CD14-positive monocyte (primary cell): ENCODE measurements around the gene PRRG1. TPM values are rescaled to one million over a fixed set of nuclear protein-coding genes. Genes with fewer than 3 reads are reported as not detected.

Source experiments
- DNase-seq, 3 donors: peaks; one replicate each; pipeline ENCODE4 v3.0.0-alpha.2; 2011 to 2022
- H2AFZ ChIP-seq: 2 replicates; pipeline ENCODE4 v1.6.0; 2012; ENCODE audit warnings: mild to moderate bottlenecking, low read depth, low read length, inconsistent platforms; ENCODE audit not compliant: insufficient read depth, poor library complexity, severe bottlenecking
- H3K27ac ChIP-seq, 2 donors: 1 replicate in 1 of 2; 2 replicates in 1 of 2; pipeline ENCODE4 v1.5.1; 2012 to 2013; ENCODE audit warnings: low read length in 2 of 2, control low read depth in 1 of 2, inconsistent platforms in 1 of 2, low read depth in 1 of 2, mild to moderate bottlenecking in 1 of 2
- H3K27me3 ChIP-seq, 2 donors: one replicate each; pipeline versions ENCODE4 v1.6.0 to v1.6.1; 2011 to 2013; ENCODE audit warnings: low read length in 2 of 2; ENCODE audit not compliant: control insufficient read depth in 2 of 2, insufficient read depth in 2 of 2
- H3K36me3 ChIP-seq, 2 donors: replicated peaks in 1 of 2; 1 replicate in 1 of 2; 2 replicates in 1 of 2; pipeline versions ENCODE4 v1.5.1 to v1.6.1; 2012 to 2013; ENCODE audit warnings: low read length in 2 of 2, control low read depth in 1 of 2, inconsistent platforms in 1 of 2, mild to moderate bottlenecking in 1 of 2; ENCODE audit not compliant: insufficient read depth in 2 of 2, control insufficient read depth in 1 of 2
- H3K4me1 ChIP-seq, 2 donors: 1 replicate in 1 of 2; 2 replicates in 1 of 2; pipeline versions ENCODE4 v1.5.1 to v1.6.1; 2012 to 2013; ENCODE audit warnings: low read length in 2 of 2, control low read depth in 1 of 2, inconsistent platforms in 1 of 2, mild to moderate bottlenecking in 1 of 2, moderate library complexity in 1 of 2; ENCODE audit not compliant: insufficient read depth in 2 of 2, control insufficient read depth in 1 of 2
- H3K4me2 ChIP-seq: replicated peaks from 2 replicates; pipeline ENCODE3; 2012; ENCODE audit warnings: low read length, moderate library complexity, mild to moderate bottlenecking; ENCODE audit not compliant: poor library complexity, severe bottlenecking; ENCODE audit errors: extremely low read depth
- H3K4me3 ChIP-seq, 3 experiments: fragments of 200-600 bp in 1 of 3; sonication (generic) in 1 of 3; replicated peaks in 1 of 3; 1 replicate in 2 of 3; 2 replicates in 1 of 3; pipeline ENCODE4 v1.5.1; 2011 to 2013; ENCODE audit warnings: low read length in 3 of 3, mild to moderate bottlenecking in 3 of 3, control low read depth in 2 of 3, low read depth in 2 of 3, inconsistent platforms in 1 of 3, moderate library complexity in 1 of 3
- H3K79me2 ChIP-seq: 2 replicates; pipeline ENCODE4 v1.6.0; 2012; ENCODE audit warnings: mild to moderate bottlenecking, control low read depth, inconsistent platforms, low read length, moderate library complexity; ENCODE audit not compliant: insufficient read depth
- H3K9ac ChIP-seq: 2 replicates; pipeline ENCODE4 v1.6.0; 2017; ENCODE audit warnings: low read length, mild to moderate bottlenecking; ENCODE audit not compliant: insufficient read depth, poor library complexity, severe bottlenecking
- H3K9me3 ChIP-seq, 2 donors: replicated peaks in 1 of 2; 1 replicate in 1 of 2; 2 replicates in 1 of 2; pipeline versions ENCODE4 v1.5.1 to v1.6.1; 2012 to 2013; ENCODE audit warnings: low read length in 2 of 2, control low read depth in 1 of 2; ENCODE audit not compliant: control insufficient read depth in 1 of 2, insufficient read depth in 1 of 2
- H4K20me1 ChIP-seq: 2 replicates; pipeline ENCODE4 v1.6.0; 2012; ENCODE audit warnings: mild to moderate bottlenecking, low read length, control low read depth, moderate library complexity; ENCODE audit not compliant: insufficient read depth
- H3K27ac Mint-ChIP-seq, 7 donors: one replicate each; pipeline ENCODE4 v1.8.0; 2020; ENCODE audit warnings: mild to moderate bottlenecking in 7 of 7, mixed read lengths in 7 of 7, moderate library complexity in 6 of 7, inconsistent platforms in 2 of 7
- H3K27me3 Mint-ChIP-seq, 3 donors: one replicate each; pipeline ENCODE4 v1.8.0; 2021 to 2022; ENCODE audit warnings: low read depth in 3 of 3, mild to moderate bottlenecking in 3 of 3, mixed read lengths in 3 of 3, moderate library complexity in 3 of 3, inconsistent platforms in 1 of 3
- H3K36me3 Mint-ChIP-seq, 2 donors: one replicate each; pipeline ENCODE4 v1.8.0; 2020; ENCODE audit warnings: mixed read lengths in 2 of 2, inconsistent platforms in 1 of 2, mild to moderate bottlenecking in 1 of 2
- H3K4me1 Mint-ChIP-seq: one replicate; pipeline ENCODE4 v1.8.0; 2020; ENCODE audit warnings: mild to moderate bottlenecking, mixed read lengths
- H3K4me3 Mint-ChIP-seq, 2 donors: one replicate each; pipeline ENCODE4 v1.8.0; 2020; ENCODE audit warnings: mild to moderate bottlenecking in 2 of 2, mixed read lengths in 2 of 2, moderate library complexity in 1 of 2
- H3K9me3 Mint-ChIP-seq, 7 donors: one replicate each; pipeline ENCODE4 v1.8.0; 2020 to 2022; ENCODE audit warnings: mixed read lengths in 7 of 7, mild to moderate bottlenecking in 6 of 7, moderate library complexity in 6 of 7, inconsistent platforms in 2 of 7
- WGBS: methylation state at CpG from one replicate; pipeline ENCODE4 v1.1.5; 2013; ENCODE audit warnings: missing lambda C conversion rate; ENCODE audit not compliant: insufficient coverage; 5-methylcytosine and 5-hydroxymethylcytosine counted together
- intact Hi-C, 2 donors: fragments of 100-400 bp; cut with micrococcal nuclease; formaldehyde crosslinking; loops; one replicate each; pipeline versions ENCODE4 v1.15.0 to v1.15.1; 2023
- polyA plus RNA-seq, 3 donors: library from polyadenylated mRNA; depleted of rRNA in 1 of 3; unstranded in 2 of 3; stranded (reverse) in 1 of 3; fragments of 300-500 nt in 2 of 3; fragments of >200 nt in 1 of 3; fragmentation: Illumina TruSeq in 2 of 3; gene quantifications; 1 replicate in 2 of 3; 2 replicates in 1 of 3; pipeline ENCODE4 v1.2.3, GENCODE V29; 2012 to 2021
- TF ChIP-seq, protein P1 (sequence below): fragments of 200-600 bp; IDR thresholded peaks from one replicate; pipeline ENCODE4 v1.8.0; 2022; ENCODE audit warnings: antibody characterized with exemption, mild to moderate bottlenecking

PRRG1 gene
- polyA plus RNA-seq, 3 donors, result 0.04 to 0.39 (median 0.14) TPM

DNA sequence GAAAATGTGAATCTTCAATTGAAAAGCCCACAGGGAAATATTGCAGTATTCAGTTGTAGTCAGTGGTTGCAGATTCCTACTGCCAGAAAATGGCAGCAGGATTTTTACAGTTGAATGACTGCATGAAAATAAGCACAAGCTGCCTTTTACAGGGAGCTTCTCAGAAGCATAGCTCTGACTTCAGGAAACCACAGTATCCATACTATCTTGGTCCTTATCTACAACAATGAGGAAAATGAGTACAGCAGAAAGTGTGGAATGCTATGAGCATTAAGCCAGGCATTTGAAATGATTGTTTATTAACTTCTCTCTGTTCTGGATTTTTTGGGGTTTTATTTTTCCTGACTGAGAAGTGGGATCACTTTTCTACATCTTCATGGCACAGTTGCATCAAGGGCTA lies 34.6 kb upstream of the PRRG1 start:
- DNase-seq, result no peak
- intact Hi-C loops, result no loop called here
- Histone ChIP-seq H3K4me3 (no peak overlapping the region), H3K9ac (no peak overlapping the region), H2AFZ (no peak overlapping the region), H3K4me2 (no peak overlapping the region), H3K36me3 (no peaks in the 10 kb centered on the region), H3K9me3 (no peaks in the 10 kb centered on the region), H3K27ac (no peak overlapping the region), H3K79me2 (no peaks in the 10 kb centered on the region), H3K27me3 (peaks cover 3 to 4% of the 10 kb centered on the region in 2 donors), H4K20me1 (no peaks in the 10 kb centered on the region), H3K4me1 (no peaks in the 10 kb centered on the region)
- Mint-ChIP-seq H3K27me3 (peaks cover 0 to 4% (median 4%) of the 10 kb centered on the region in 3 donors), H3K4me3 (no peak overlapping the region), H3K27ac (no peak overlapping the region), H3K9me3 (peaks cover 0 to 3% (median 0%) of the 10 kb centered on the region in 7 donors), H3K4me1 (no peaks in the 10 kb centered on the region), H3K36me3 (no peaks in the 10 kb centered on the region)
- TF ChIP-seq, protein P1, sequence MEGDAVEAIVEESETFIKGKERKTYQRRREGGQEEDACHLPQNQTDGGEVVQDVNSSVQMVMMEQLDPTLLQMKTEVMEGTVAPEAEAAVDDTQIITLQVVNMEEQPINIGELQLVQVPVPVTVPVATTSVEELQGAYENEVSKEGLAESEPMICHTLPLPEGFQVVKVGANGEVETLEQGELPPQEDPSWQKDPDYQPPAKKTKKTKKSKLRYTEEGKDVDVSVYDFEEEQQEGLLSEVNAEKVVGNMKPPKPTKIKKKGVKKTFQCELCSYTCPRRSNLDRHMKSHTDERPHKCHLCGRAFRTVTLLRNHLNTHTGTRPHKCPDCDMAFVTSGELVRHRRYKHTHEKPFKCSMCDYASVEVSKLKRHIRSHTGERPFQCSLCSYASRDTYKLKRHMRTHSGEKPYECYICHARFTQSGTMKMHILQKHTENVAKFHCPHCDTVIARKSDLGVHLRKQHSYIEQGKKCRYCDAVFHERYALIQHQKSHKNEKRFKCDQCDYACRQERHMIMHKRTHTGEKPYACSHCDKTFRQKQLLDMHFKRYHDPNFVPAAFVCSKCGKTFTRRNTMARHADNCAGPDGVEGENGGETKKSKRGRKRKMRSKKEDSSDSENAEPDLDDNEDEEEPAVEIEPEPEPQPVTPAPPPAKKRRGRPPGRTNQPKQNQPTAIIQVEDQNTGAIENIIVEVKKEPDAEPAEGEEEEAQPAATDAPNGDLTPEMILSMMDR, result no peak

DNA sequence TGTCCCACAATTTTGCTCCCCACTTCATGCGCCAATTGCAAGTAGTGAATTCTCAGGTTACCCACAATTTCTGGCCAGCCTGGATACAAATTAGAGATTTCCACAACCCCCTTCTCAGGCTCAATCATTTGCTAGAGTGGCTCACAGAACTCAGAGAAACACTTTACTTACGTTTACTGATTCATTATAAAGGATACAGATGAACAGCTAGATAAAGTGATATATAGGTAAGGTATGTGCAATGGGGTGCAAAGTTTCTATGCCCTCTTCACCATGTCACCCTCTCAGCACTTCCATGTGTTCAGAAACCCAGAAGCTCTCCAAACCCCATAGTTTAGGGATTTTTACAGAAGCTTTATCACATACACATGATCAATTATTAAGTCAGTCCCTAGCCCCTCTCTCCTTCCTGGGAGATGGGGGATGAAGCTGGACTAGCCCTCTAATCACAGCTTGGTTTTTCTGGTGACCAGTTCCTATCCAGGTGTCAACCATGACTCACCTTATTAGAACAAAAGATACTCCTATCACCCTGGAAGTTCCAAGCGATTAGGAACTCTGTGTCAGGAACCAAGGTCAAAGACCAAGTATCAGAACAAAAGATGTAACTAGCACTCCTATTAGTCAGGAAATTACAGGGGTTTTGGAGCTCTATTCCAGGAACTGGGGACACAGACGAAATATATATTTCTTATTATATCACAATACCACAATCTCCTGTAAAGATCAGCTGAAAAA lies 33.5 kb upstream of the PRRG1 start:
- peaks cover 0 to 4% (median 4%) of the 10 kb centered on the region in 3 donors for H3K27me3 Mint-ChIP-seq
- TF ChIP-seq, protein P1, result no peak
- no peak overlapping the region for H3K4me3 ChIP-seq
- H3K79me2 ChIP-seq, result no peaks in the 10 kb centered on the region
- H3K4me1 Mint-ChIP-seq, result peaks cover 5% of the 10 kb centered on the region
- H3K9me3 ChIP-seq, result no peaks in the 10 kb centered on the region
- DNase-seq, result no peak
- H3K4me2 ChIP-seq, result no peak overlapping the region
- H2AFZ ChIP-seq, result no peak overlapping the region
- peaks cover 4 to 5% of the 10 kb centered on the region in 2 donors for H3K27me3 ChIP-seq
- no peak overlapping the region for H3K27ac ChIP-seq
- H3K9ac ChIP-seq, result no peak overlapping the region
- intact Hi-C loops, result no loop called here
- H3K36me3 ChIP-seq, result no peaks in the 10 kb centered on the region
- no CpG with 5 or more reads among the region's 4 CpGs for WGBS
- peaks cover 4 to 5% of the 10 kb centered on the region in 2 donors for H3K4me1 ChIP-seq
- peaks cover 0 to 5% (median 0%) of the 10 kb centered on the region in 7 donors for H3K9me3 Mint-ChIP-seq
- no peak overlapping the region for H3K27ac Mint-ChIP-seq
- H3K36me3 Mint-ChIP-seq, result no peaks in the 10 kb centered on the region
- H3K4me3 Mint-ChIP-seq, result no peak overlapping the region
- no peaks in the 10 kb centered on the region for H4K20me1 ChIP-seq
